ENCODE results near the gene ZRANB1. TPM values are rescaled to one million over a fixed set of nuclear protein-coding genes. Genes with fewer than 3 reads are reported as not detected.

The ZRANB1 gene
- total and polyA plus RNA-seq, 10 of the 15 experiments (the other 5 are each of a cell fraction or from before 2014, with no cell fraction given) = 1.7 to 11.8 (median 6.2) TPM

GRCh38 chr10:124903111-124903510 lies 38.8 kb upstream of the ZRANB1 start:
- FAIRE-seq = no peak
- no peaks in the 10 kb centered on the region for H3K4me1 ChIP-seq (ENCODE audit: control insufficient read depth, insufficient read depth, low read length)
- no peak for ATAC-seq
- no peak overlapping the region for H3K27ac ChIP-seq (ENCODE audit: control insufficient read depth, insufficient read depth)
- no peaks in the 10 kb centered on the region for H3K36me3 ChIP-seq (ENCODE audit: control insufficient read depth in 2 of 2, insufficient read depth in 2 of 2, low read length in 1 of 2)
- H3K9ac ChIP-seq (ENCODE audit: control insufficient read depth, insufficient read depth, low read length) = no peak overlapping the region
- POLR2A ChIA-PET = no interaction called here
- H3K4me3 ChIP-seq = no peak overlapping the region
- no peak for DNase-seq (ENCODE audit: low read depth, low spot score)
- in situ Hi-C loops (cut with MboI) = no loop called here
- TF ChIP-seq EGR1 (IDR thresholded peaks at IDR 0.05; ENCODE audit: borderline replicate concordance in 1 of 2, low read depth in 2 of 2, low read length in 2 of 2) (no peak), SKIL (IDR thresholded peaks at IDR 0.05; ENCODE audit: low read depth, poor library complexity, severe bottlenecking) (no peak), PRDM15 (CRISPR knock-in tag; IDR thresholded peaks at IDR 0.05) (no peak), ZNF384 (IDR thresholded peaks at IDR 0.05; ENCODE audit: borderline replicate concordance, low read depth, low read length) (no peak), ASH2L (IDR thresholded peaks at IDR 0.05; ENCODE audit: borderline replicate concordance, low read depth) (no peak), PAX5 (IDR thresholded peaks at IDR 0.05; ENCODE audit: borderline replicate concordance, low read depth, low read length) (no peak), ZSCAN29 (IDR thresholded peaks at IDR 0.05) (no peak), RCOR1 (conservative IDR thresholded peaks at IDR 0.05; ENCODE audit: low read depth, low read length) (no peak)
- H3K9me3 ChIP-seq (replicated peaks; ENCODE audit: control insufficient read depth, insufficient read depth, low read length) = no peaks in the 10 kb centered on the region
- no peak overlapping the region for H3K4me2 ChIP-seq (ENCODE audit: control insufficient read depth, insufficient read depth)
- CTCF ChIA-PET = no interaction called here
- no peaks in the 10 kb centered on the region for H4K20me1 ChIP-seq (ENCODE audit: control insufficient read depth, insufficient read depth)
- peaks cover 2 to 3% of the 10 kb centered on the region in 2 experiments; a peak in 3 of 4 replicates for H3K27me3 ChIP-seq (replicated peaks in 1 of 2; ENCODE audit: control insufficient read depth in 2 of 2, insufficient read depth in 2 of 2, low read length in 1 of 2)
- 0% methylated on average over 2 of the region's 2 CpGs for WGBS (ENCODE audit: insufficient coverage, insufficient replicate concordance, low lambda C conversion rate, missing lambda C conversion rate)
- RAD21 ChIA-PET (ENCODE audit: unreplicated experiment) = no interaction called here
- no peaks in the 10 kb centered on the region for H3K79me2 ChIP-seq (ENCODE audit: control insufficient read depth, insufficient read depth, low read length)
- SMC1A ChIA-PET (ENCODE audit: uncharacterized antibody, unreplicated experiment) = interaction anchor here (1.2 kb wide), 1 partner anchor 69 kb away, joined by 3 read pairs; no protein-coding TSS in a partner anchor
- intact Hi-C loops (cut with micrococcal nuclease; ENCODE audit: unreplicated experiment) = no loop called here
- no peak overlapping the region for H2AFZ ChIP-seq (ENCODE audit: control insufficient read depth, low read depth, low read length)
- no TSS peak for BruUV-seq (replicated peaks)
